ENCODE data around the gene TTLL10.

GRCh38 chr1:1148061-1148460, 25.6 kb upstream of the TTLL10 start:
- TF ChIP-seq CTCF (IDR thresholded peaks at IDR 0.05; ENCODE audit: low read depth, low read length) (no peak), POLR2A (IDR thresholded peaks at IDR 0.05; ENCODE audit: extremely low read depth, insufficient read length) (no peak), MYC (IDR thresholded peaks at IDR 0.05; ENCODE audit: low read depth, low read length) (no peak)
